HepG2 (cell line): Measurements from ENCODE around the gene KRT17. TPM values are rescaled to one million over a fixed set of nuclear protein-coding genes. Genes with fewer than 3 reads are reported as not detected.

Experiments used
- ATAC-seq: fragments of 200-7000 bp; cut with Tn5 transposase; 3 replicates; pipeline ENCODE4 v1.9.1; 2020; ENCODE audit warnings: mild to moderate bottlenecking, moderate library complexity
- BruUV-seq: library from RNA; stranded (reverse); fragments of 400-500 nt; replicated peaks from 2 replicates; lab custom pipeline; 2021; lab: Mats Ljungman, UMichigan
- CTCF ChIA-PET: fragments of 300-600 bp; formaldehyde crosslinking; extraction: SDS; loops from one replicate; lab custom pipeline; 2021; ENCODE audit warnings: low total read pairs, inconsistent platforms, low intra/inter-chr PET ratio; lab: Yijun Ruan, JAX
- POLR2A ChIA-PET: fragments of 350-600 bp; sonication (Branson Sonifier 250); formaldehyde crosslinking; loops from one replicate; lab custom pipeline; 2020; ENCODE audit warnings: antibody characterized with exemption, inconsistent platforms; lab: Yijun Ruan, JAX
- DNase-seq: peaks from one replicate; pipeline ENCODE4 v3.0.0-alpha.2; 2015; ENCODE audit warnings: low spot score
- FAIRE-seq: peaks from 3 replicates; lab custom pipeline; 2011; peaks lifted over from hg19 to GRCh38; lab: Jason Lieb, UNC
- H2AFZ ChIP-seq: one replicate; pipeline ENCODE4 v1.6.1; 2011; ENCODE audit warnings: low read length, inconsistent platforms
- H3K27ac ChIP-seq: fragments of 300-600 bp; 3 replicates; pipeline ENCODE4 v1.8.0; 2011; ENCODE audit warnings: mixed run types, mild to moderate bottlenecking, mixed read lengths, low read length, inconsistent platforms; ENCODE audit not compliant: insufficient read depth; ENCODE audit errors: extremely low read length
- H3K27me3 ChIP-seq, 2 experiments: fragments of 200-600 bp in 1 of 2; 2 replicates in 1 of 2; 3 replicates in 1 of 2; pipeline versions ENCODE4 v1.6.0 to v1.8.0; 2011; ENCODE audit warnings: low read length in 2 of 2, mild to moderate bottlenecking in 2 of 2, moderate library complexity in 2 of 2, inconsistent platforms in 1 of 2; ENCODE audit not compliant: insufficient read depth in 2 of 2, control insufficient read depth in 1 of 2
- H3K36me3 ChIP-seq, 2 experiments: fragments of 200-600 bp in 1 of 2; replicated peaks in 1 of 2; 2 replicates in 1 of 2; 3 replicates in 1 of 2; pipeline versions ENCODE4 v1.5.1 to v1.8.0; 2011; ENCODE audit warnings: low read length in 2 of 2, inconsistent platforms in 1 of 2; ENCODE audit not compliant: insufficient read depth in 2 of 2, control insufficient read depth in 1 of 2
- H3K4me1 ChIP-seq: 2 replicates; pipeline ENCODE4 v1.5.1; 2012; ENCODE audit warnings: low read length, inconsistent platforms; ENCODE audit not compliant: insufficient read depth
- H3K4me2 ChIP-seq: 2 replicates; pipeline ENCODE4 v1.6.0; 2011; ENCODE audit warnings: low read depth, low read length, inconsistent platforms
- H3K4me3 ChIP-seq, 3 experiments: fragments of 200-600 bp in 1 of 3; sonication (generic), shearing (Covaris generic) in 1 of 3; replicated peaks in 1 of 3; 2 replicates each; pipeline ENCODE4 v1.5.1; 2011 to 2016; ENCODE audit warnings: low read length in 3 of 3, inconsistent platforms in 2 of 3, low read depth in 2 of 3, mild to moderate bottlenecking in 2 of 3, control low read depth in 1 of 3, mixed read lengths in 1 of 3; ENCODE audit not compliant: insufficient read depth in 1 of 3
- H3K79me2 ChIP-seq: one replicate; pipeline ENCODE4 v1.6.1; 2011; ENCODE audit warnings: low read length, inconsistent platforms; ENCODE audit not compliant: insufficient read depth
- H3K9ac ChIP-seq: 2 replicates; pipeline ENCODE4 v1.6.0; 2011; ENCODE audit warnings: mild to moderate bottlenecking, low read depth, low read length, inconsistent platforms; ENCODE audit not compliant: insufficient read depth
- H3K9me3 ChIP-seq: 2 replicates; pipeline ENCODE4 v1.5.1; 2012; ENCODE audit warnings: mild to moderate bottlenecking, low read length
- H4K20me1 ChIP-seq: 2 replicates; pipeline ENCODE4 v1.6.0; 2011; ENCODE audit warnings: inconsistent platforms, mild to moderate bottlenecking, low read length, moderate library complexity; ENCODE audit not compliant: insufficient read depth
- IRF9 ChIP-seq: sonication (generic); formaldehyde crosslinking; IDR thresholded peaks from 2 replicates; pipeline ENCODE4 v1.8.0; 2022; ENCODE audit warnings: missing genetic modification reagents, mild to moderate bottlenecking, borderline replicate concordance
- NFIB ChIP-seq: sonication (generic); formaldehyde crosslinking; IDR thresholded peaks from 2 replicates; pipeline ENCODE4 v1.9.0; 2021; ENCODE audit warnings: missing genetic modification reagents, mild to moderate bottlenecking, borderline replicate concordance
- NR0B2 ChIP-seq: sonication (generic); formaldehyde crosslinking; IDR thresholded peaks from 2 replicates; pipeline ENCODE4 v1.4.0; 2020; ENCODE audit warnings: mild to moderate bottlenecking, missing genetic modification reagents
- STAG1 ChIP-seq: sonication (generic); formaldehyde crosslinking; IDR thresholded peaks from 2 replicates; pipeline ENCODE4 v1.4.0; 2020; ENCODE audit warnings: missing genetic modification reagents
- ZBTB25 ChIP-seq: IDR thresholded peaks from 2 replicates; pipeline ENCODE4 v1.6.1; 2018; ENCODE audit warnings: missing genetic modification reagents
- ZBTB3 ChIP-seq: sonication (generic); formaldehyde crosslinking; IDR thresholded peaks from 2 replicates; pipeline ENCODE4 v1.4.0; 2020; ENCODE audit warnings: low read depth, mild to moderate bottlenecking, moderate library complexity, missing genetic modification reagents, borderline replicate concordance
- ZNF142 ChIP-seq: sonication (generic); formaldehyde crosslinking; IDR thresholded peaks from 2 replicates; pipeline ENCODE4 v1.4.0; 2020; ENCODE audit warnings: missing genetic modification reagents
- ZNF383 ChIP-seq: sonication (generic); formaldehyde crosslinking; IDR thresholded peaks from 2 replicates; pipeline ENCODE4 v1.4.0; 2020; ENCODE audit warnings: missing genetic modification reagents, mild to moderate bottlenecking, borderline replicate concordance
- WGBS: methylation state at CpG from one replicate; pipeline ENCODE4 v1.1.6; 2017; ENCODE audit warnings: low lambda C conversion rate; 5-methylcytosine and 5-hydroxymethylcytosine counted together
- in situ Hi-C: cut with HindIII; loops from 2 replicates; pipeline ENCODE4 v1.10.0; 2017; ENCODE audit warnings: low pct_unique_long_range_greater_than_20kb; ENCODE audit not compliant: extremely low pct_ligation_motif_present
- intact Hi-C: fragments of 100-400 bp; cut with micrococcal nuclease; formaldehyde crosslinking; loops from one replicate; pipeline ENCODE4 v1.10.0; 2022; ENCODE audit not compliant: unreplicated experiment
- polyA plus RNA-seq, 8 experiments: library from polyadenylated mRNA; depleted of rRNA in 3 of 8; stranded (reverse) in 7 of 8; unstranded in 1 of 8; fragments of >200 nt; fragmentation: Illumina TruSeq in 4 of 8; extraction: Trizol in 4 of 8; gene quantifications; 2 replicates each; pipeline versions ENCODE4 v1.2.1 to v1.2.3, GENCODE V29; 2011 to 2016; ENCODE audit warnings: low read depth in 4 of 8, missing spikeins in 1 of 8, mixed read lengths in 1 of 8; ENCODE audit not compliant: insufficient read depth in 1 of 8
- total RNA-seq, 5 experiments: library from RNA; depleted of rRNA; stranded (reverse); fragments of >200 nt; fragmentation: Illumina TruSeq; extraction: Trizol; gene quantifications; 2 replicates each; pipeline ENCODE4 v1.2.3, GENCODE V29; 2016; ENCODE audit warnings: low read depth in 1 of 5
- TF ChIP-seq, protein P1 (sequence below): IDR thresholded peaks from 2 replicates; pipeline ENCODE4 v1.6.1; 2018; ENCODE audit warnings: missing genetic modification reagents, mild to moderate bottlenecking, missing compliant biosample characterization
- TF ChIP-seq, protein P2 (sequence below): sonication (generic); formaldehyde crosslinking; IDR thresholded peaks from 2 replicates; pipeline ENCODE4 v1.5.0; 2020; ENCODE audit warnings: missing genetic modification reagents

KRT17 gene
- total and polyA plus RNA-seq, 2 of the 13 experiments (the other 11 are each of a cell fraction or from before 2014, with no cell fraction given) = 0.38 to 0.82 TPM

DNA sequence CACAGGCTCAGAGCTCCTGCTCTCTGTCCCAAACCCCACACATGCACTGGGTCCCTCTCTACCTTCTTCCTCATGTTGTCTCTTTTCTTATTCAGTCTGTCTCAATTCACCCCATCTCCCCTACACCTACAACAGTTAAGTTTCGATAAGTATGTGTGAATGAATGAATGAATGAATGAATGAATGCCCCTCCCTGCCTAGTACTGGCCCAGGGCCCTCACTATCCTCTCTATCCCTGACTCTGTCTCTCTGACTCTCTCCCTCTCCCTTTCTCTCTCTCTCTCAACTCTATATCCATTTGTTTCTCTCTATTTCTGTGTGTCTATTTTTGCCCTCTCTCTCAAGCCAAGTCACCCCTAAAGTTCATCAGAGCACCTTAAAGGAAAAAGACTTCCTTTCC is 45.8 kb downstream of the KRT17 start:
- Histone ChIP-seq H3K9me3 (no peaks in the 10 kb centered on the region), H3K4me1 (no peaks in the 10 kb centered on the region), H4K20me1 (no peaks in the 10 kb centered on the region), H3K27ac (no peak overlapping the region), H2AFZ (no peak overlapping the region), H3K4me2 (no peak overlapping the region), H3K4me3 (no peak overlapping the region), H3K36me3 (no peaks in the 10 kb centered on the region), H3K79me2 (no peaks in the 10 kb centered on the region), H3K27me3 (peaks cover 0 to 7% of the 10 kb centered on the region in 2 experiments; a peak in 2 of 5 replicates), H3K9ac (no peak overlapping the region)
- FAIRE-seq (no peak), DNase-seq (no peak), ATAC-seq (no peak)
- intact Hi-C loops (loop anchor here (10.0 kb wide), 1 partner anchor 66 kb away; no protein-coding TSS in a partner anchor), in situ Hi-C loops (no loop called here)
- no TSS peak for BruUV-seq
- CTCF ChIA-PET = interaction anchor here (1.7 kb wide), 1 partner anchor 84 kb away, joined by 10 read pairs; no protein-coding TSS in a partner anchor
- WGBS = 24% methylated on average over 1 of the region's 1 CpG
- POLR2A ChIA-PET = no interaction called here
- TF ChIP-seq NR0B2 (no peak), IRF9 (CRISPR knock-in tag) (no peak), STAG1 (no peak), ZNF142 (no peak), ZNF383 (CRISPR knock-in tag) (no peak), ZBTB25 (CRISPR knock-in tag) (no peak), ZBTB3 (no peak), NFIB (CRISPR knock-in tag) (no peak)
- TF ChIP-seq, protein P1, sequence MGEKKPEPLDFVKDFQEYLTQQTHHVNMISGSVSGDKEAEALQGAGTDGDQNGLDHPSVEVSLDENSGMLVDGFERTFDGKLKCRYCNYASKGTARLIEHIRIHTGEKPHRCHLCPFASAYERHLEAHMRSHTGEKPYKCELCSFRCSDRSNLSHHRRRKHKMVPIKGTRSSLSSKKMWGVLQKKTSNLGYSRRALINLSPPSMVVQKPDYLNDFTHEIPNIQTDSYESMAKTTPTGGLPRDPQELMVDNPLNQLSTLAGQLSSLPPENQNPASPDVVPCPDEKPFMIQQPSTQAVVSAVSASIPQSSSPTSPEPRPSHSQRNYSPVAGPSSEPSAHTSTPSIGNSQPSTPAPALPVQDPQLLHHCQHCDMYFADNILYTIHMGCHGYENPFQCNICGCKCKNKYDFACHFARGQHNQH (CRISPR knock-in tag) = no peak
- TF ChIP-seq, protein P2, sequence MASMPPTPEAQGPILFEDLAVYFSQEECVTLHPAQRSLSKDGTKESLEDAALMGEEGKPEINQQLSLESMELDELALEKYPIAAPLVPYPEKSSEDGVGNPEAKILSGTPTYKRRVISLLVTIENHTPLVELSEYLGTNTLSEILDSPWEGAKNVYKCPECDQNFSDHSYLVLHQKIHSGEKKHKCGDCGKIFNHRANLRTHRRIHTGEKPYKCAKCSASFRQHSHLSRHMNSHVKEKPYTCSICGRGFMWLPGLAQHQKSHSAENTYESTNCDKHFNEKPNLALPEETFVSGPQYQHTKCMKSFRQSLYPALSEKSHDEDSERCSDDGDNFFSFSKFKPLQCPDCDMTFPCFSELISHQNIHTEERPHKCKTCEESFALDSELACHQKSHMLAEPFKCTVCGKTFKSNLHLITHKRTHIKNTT (CRISPR knock-in tag) = no peak
